ENCODE data around the gene ZNF674.
A peak's percentile ranks its signal among the peaks of the same experiment; 100 is the strongest.

The ZNF674 gene

DNA sequence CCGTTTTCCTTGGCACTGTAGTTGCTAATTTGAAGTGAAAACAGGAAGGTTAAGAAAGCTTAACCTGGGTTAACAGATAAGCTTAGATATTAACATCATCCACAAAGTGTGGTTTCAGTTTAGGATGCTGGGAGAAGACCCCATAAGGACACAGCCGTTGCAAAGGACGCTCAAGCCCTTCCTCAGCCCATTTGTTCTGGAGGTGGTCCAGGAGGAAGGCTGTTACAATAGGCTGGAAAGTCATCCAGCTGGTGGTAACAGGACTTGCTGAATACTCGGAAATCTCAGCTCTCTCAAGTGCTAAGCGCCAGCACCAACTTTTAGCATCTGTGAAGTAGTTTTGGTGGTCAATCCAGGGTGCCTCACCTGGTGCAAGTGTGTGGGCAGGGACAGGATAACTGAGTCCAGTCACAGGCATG, 42.5 kb upstream of the ZNF674 start:
- Histone ChIP-seq H3K4me1 (ENCODE audit: insufficient read depth, low read length, severe bottlenecking) (peaks cover 22% of the 10 kb centered on the region), H2AFZ (ENCODE audit: low read length) (no peak overlapping the region), H3F3A (ENCODE audit: insufficient read depth, low read length) (no peaks in the 10 kb centered on the region), H3K27me3 (ENCODE audit: insufficient read depth, low read length) (no peaks in the 10 kb centered on the region), H3K79me2 (ENCODE audit: insufficient read depth, low read length) (peaks cover 5% of the 10 kb centered on the region; the same call in 1 of the 2 replicates), H3K9ac (ENCODE audit: low read length) (no peak overlapping the region), H3K9me3 (ENCODE audit: low read length) (no peaks in the 10 kb centered on the region), H3K9me2 (ENCODE audit: low read depth, low read length) (no peaks in the 10 kb centered on the region), H3K27ac (ENCODE audit: low read depth, low read length, poor library complexity, severe bottlenecking) (peak overlapping the region; percentile 46), H3K36me3 (ENCODE audit: insufficient read depth, low read length) (peaks cover 3% of the 10 kb centered on the region; the same call in 1 of the 2 replicates), H4K20me1 (ENCODE audit: insufficient read depth, low read length) (no peaks in the 10 kb centered on the region), H3K4me2 (ENCODE audit: low read length) (peak overlapping the region; percentile 42; the same call in 1 of the 2 replicates), H3K4me3 (ENCODE audit: low read depth, low read length, poor library complexity, severe bottlenecking) (no peak overlapping the region)
- TF ChIP-seq EZH2 (IDR thresholded peaks at IDR 0.05; ENCODE audit: borderline replicate concordance, low read length) (no peak), CTCF (IDR thresholded peaks at IDR 0.05; ENCODE audit: low read length) (no peak)

DNA sequence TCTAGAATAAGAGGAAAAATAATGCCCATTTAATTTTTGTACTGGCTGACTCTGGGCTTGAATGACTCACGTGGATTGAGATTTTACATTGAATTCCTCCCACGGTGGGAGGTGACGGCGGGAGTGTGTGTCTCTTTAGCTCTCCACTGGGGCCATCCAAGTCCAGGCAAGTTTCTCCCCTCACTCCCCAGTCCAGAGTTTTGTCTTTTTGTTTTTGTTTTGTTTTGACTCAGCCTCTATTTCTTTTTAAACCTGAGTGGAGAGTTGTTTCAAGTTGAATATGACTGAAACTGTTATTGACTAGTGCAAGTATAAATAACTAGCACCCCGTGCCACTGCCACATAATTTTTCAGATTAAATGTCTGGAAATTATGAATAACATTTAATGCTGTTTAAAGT, 41.9 kb upstream of the ZNF674 start:
- H3K4me3 ChIP-seq (ENCODE audit: low read depth, low read length, poor library complexity, severe bottlenecking), result no peak overlapping the region
- peaks cover 10% of the 10 kb centered on the region for H3K79me2 ChIP-seq (ENCODE audit: insufficient read depth, low read length)
- no peak overlapping the region for H3K9ac ChIP-seq (ENCODE audit: low read length)
- H3K9me3 ChIP-seq (ENCODE audit: low read length), result no peaks in the 10 kb centered on the region
- peaks cover 27% of the 10 kb centered on the region for H3K4me1 ChIP-seq (ENCODE audit: insufficient read depth, low read length, severe bottlenecking)
- no peak overlapping the region for H3K27ac ChIP-seq (ENCODE audit: low read depth, low read length, poor library complexity, severe bottlenecking)
- TF ChIP-seq CTCF (IDR thresholded peaks at IDR 0.05; ENCODE audit: low read length), result no peak
- TF ChIP-seq EZH2 (IDR thresholded peaks at IDR 0.05; ENCODE audit: borderline replicate concordance, low read length), result no peak
- no peak overlapping the region for H2AFZ ChIP-seq (ENCODE audit: low read length)
- peaks cover 1% of the 10 kb centered on the region; the same call in 1 of the 2 replicates for H3K36me3 ChIP-seq (ENCODE audit: insufficient read depth, low read length)
- H3F3A ChIP-seq (ENCODE audit: insufficient read depth, low read length), result no peaks in the 10 kb centered on the region
- no peaks in the 10 kb centered on the region for H4K20me1 ChIP-seq (ENCODE audit: insufficient read depth, low read length)
- no peaks in the 10 kb centered on the region for H3K27me3 ChIP-seq (ENCODE audit: insufficient read depth, low read length)
- no peak overlapping the region for H3K4me2 ChIP-seq (ENCODE audit: low read length)
- no peaks in the 10 kb centered on the region for H3K9me2 ChIP-seq (ENCODE audit: low read depth, low read length)

- no peaks in the 10 kb centered on the region for H3K27me3 ChIP-seq (ENCODE audit: insufficient read depth, low read length)
- H3K4me1 ChIP-seq (ENCODE audit: insufficient read depth, low read length, severe bottlenecking), result peaks cover 27% of the 10 kb centered on the region
- H3K79me2 ChIP-seq (ENCODE audit: insufficient read depth, low read length), result peaks cover 10% of the 10 kb centered on the region
- H3K4me3 ChIP-seq (ENCODE audit: low read depth, low read length, poor library complexity, severe bottlenecking), result no peak overlapping the region
- no peak for TF ChIP-seq CTCF (IDR thresholded peaks at IDR 0.05; ENCODE audit: low read length)
- no peak for TF ChIP-seq EZH2 (IDR thresholded peaks at IDR 0.05; ENCODE audit: borderline replicate concordance, low read length)
- no peak overlapping the region for H3K9ac ChIP-seq (ENCODE audit: low read length)
- no peak overlapping the region for H3K4me2 ChIP-seq (ENCODE audit: low read length)
- no peak overlapping the region for H2AFZ ChIP-seq (ENCODE audit: low read length)
- H3K9me2 ChIP-seq (ENCODE audit: low read depth, low read length), result no peaks in the 10 kb centered on the region
- H3K9me3 ChIP-seq (ENCODE audit: low read length), result no peaks in the 10 kb centered on the region
- H3F3A ChIP-seq (ENCODE audit: insufficient read depth, low read length), result no peaks in the 10 kb centered on the region
- H3K36me3 ChIP-seq (ENCODE audit: insufficient read depth, low read length), result no peaks in the 10 kb centered on the region; the same call in 1 of the 2 replicates
- no peak overlapping the region for H3K27ac ChIP-seq (ENCODE audit: low read depth, low read length, poor library complexity, severe bottlenecking)
- no peaks in the 10 kb centered on the region for H4K20me1 ChIP-seq (ENCODE audit: insufficient read depth, low read length)
These were observed 39.5 kb upstream of the ZNF674 start for GRCh38 chrX:46584736-46585135.
